Adrenal gland (tissue), 5 donors: Measurements from ENCODE around the gene NUMA1.

Experiments
- POLR2A ChIP-seq, 2 donors: fragments of 450-650 bp; IDR thresholded peaks; one replicate each; pipeline ENCODE4 v1.6.1; 2017; ENCODE audit warnings: antibody characterized with exemption in 2 of 2, mild to moderate bottlenecking in 2 of 2, moderate library complexity in 1 of 2
- TF ChIP-seq, protein P1 (sequence below), 6 experiments: fragments of 450-650 bp in 4 of 6; fragments of 200-600 bp in 2 of 6; sonication (generic) in 1 of 6; IDR thresholded peaks; 1 replicate in 5 of 6; 2 replicates in 1 of 6; pipeline versions ENCODE4 v1.5.1 to v1.8.0; 2016 to 2021; ENCODE audit warnings: antibody characterized with exemption in 6 of 6, mild to moderate bottlenecking in 2 of 6, moderate library complexity in 1 of 6
- donor health status: DM: no; HTN: no; CAD: no.

DNA sequence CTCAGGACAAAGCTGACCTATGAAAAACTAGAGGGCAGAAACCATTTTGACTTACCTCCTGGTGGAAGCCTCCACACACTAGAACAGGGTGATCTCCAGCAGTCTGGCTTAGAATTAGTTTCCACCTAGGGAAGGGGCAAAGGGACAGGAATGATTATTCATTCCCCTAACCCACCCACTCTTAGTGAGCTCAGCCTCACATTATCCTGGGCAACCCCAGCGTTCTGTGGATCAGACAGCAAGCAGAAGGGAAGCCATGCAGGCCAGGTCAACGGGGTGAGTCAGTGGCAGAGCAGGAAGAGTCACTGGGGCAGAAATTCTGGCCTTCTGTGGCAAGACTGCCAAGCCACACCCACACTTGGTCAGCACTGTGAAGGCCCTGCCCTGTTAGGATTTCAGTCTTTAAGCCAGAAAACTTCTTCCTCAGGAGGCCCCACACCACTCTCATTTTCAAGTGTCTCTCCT is 10.5 kb downstream of the NUMA1 start:
- TF ChIP-seq, protein P1, sequence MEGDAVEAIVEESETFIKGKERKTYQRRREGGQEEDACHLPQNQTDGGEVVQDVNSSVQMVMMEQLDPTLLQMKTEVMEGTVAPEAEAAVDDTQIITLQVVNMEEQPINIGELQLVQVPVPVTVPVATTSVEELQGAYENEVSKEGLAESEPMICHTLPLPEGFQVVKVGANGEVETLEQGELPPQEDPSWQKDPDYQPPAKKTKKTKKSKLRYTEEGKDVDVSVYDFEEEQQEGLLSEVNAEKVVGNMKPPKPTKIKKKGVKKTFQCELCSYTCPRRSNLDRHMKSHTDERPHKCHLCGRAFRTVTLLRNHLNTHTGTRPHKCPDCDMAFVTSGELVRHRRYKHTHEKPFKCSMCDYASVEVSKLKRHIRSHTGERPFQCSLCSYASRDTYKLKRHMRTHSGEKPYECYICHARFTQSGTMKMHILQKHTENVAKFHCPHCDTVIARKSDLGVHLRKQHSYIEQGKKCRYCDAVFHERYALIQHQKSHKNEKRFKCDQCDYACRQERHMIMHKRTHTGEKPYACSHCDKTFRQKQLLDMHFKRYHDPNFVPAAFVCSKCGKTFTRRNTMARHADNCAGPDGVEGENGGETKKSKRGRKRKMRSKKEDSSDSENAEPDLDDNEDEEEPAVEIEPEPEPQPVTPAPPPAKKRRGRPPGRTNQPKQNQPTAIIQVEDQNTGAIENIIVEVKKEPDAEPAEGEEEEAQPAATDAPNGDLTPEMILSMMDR (IDR thresholded peaks at IDR 0.05): no peak
- peak; percentile 11 to 80 for TF ChIP-seq POLR2A (IDR thresholded peaks at IDR 0.05)
